ENCODE measurements around the gene HMCN1. TPM values are rescaled to one million over a fixed set of nuclear protein-coding genes. Genes with fewer than 3 reads are reported as not detected.

The HMCN1 gene
- total RNA-seq, 1 experiment from 2014 or later, result 0.31 TPM

GRCh38 chr1:185912504-185912903 is 178.3 kb downstream of the HMCN1 start:
- POLR2A ChIA-PET (ENCODE audit: unreplicated experiment), result no interaction called here
- CTCF ChIA-PET, result no interaction called here
- intact Hi-C loops (cut with micrococcal nuclease; ENCODE audit: unreplicated experiment), result no loop called here

GRCh38 chr1:185914089-185914488 is 179.9 kb downstream of the HMCN1 start:
- no peak for TF ChIP-seq EZH2 (IDR thresholded peaks at IDR 0.05; ENCODE audit: low read depth)
- TF ChIP-seq CTCF (conservative IDR thresholded peaks at IDR 0.05), result no peak
- CTCF ChIA-PET, result no interaction called here
- no peaks in the 10 kb centered on the region for H3K9me3 ChIP-seq (ENCODE audit: insufficient read depth, low read depth)
- no peak overlapping the region for H3K27ac ChIP-seq
- no peaks in the 10 kb centered on the region for H3K27me3 ChIP-seq (ENCODE audit: insufficient read depth, low read depth)
- H3K79me2 ChIP-seq (ENCODE audit: low read depth), result no peaks in the 10 kb centered on the region
- no peak overlapping the region for H3K4me2 ChIP-seq
- no peaks in the 10 kb centered on the region for H3K9me2 ChIP-seq (ENCODE audit: insufficient read depth)
- no peaks in the 10 kb centered on the region for H4K20me1 ChIP-seq (ENCODE audit: insufficient read depth)
- H3K36me3 ChIP-seq (ENCODE audit: low read depth), result no peaks in the 10 kb centered on the region
- intact Hi-C loops (cut with micrococcal nuclease; ENCODE audit: unreplicated experiment), result no loop called here
- no peak overlapping the region for H2AFZ ChIP-seq
- no peak for DNase-seq
- POLR2A ChIA-PET (ENCODE audit: unreplicated experiment), result no interaction called here
- no peaks in the 10 kb centered on the region for H3F3A ChIP-seq (ENCODE audit: insufficient read depth, low read depth)
- H3K4me3 ChIP-seq, result no peak overlapping the region
- no peaks in the 10 kb centered on the region for H3K4me1 ChIP-seq (replicated peaks; ENCODE audit: insufficient read depth)
- no TSS peak for BruUV-seq (replicated peaks)

More at GRCh38 chr1:185912504-185912903, 178.3 kb downstream of the HMCN1 start:
- Histone ChIP-seq H3K27me3 (ENCODE audit: insufficient read depth, low read depth) (no peaks in the 10 kb centered on the region), H3K79me2 (ENCODE audit: low read depth) (no peaks in the 10 kb centered on the region), H3F3A (ENCODE audit: insufficient read depth, low read depth) (no peaks in the 10 kb centered on the region), H3K4me2 (no peak overlapping the region), H3K4me3 (no peak overlapping the region), H2AFZ (no peak overlapping the region), H3K36me3 (ENCODE audit: low read depth) (no peaks in the 10 kb centered on the region), H3K9me2 (ENCODE audit: insufficient read depth) (no peaks in the 10 kb centered on the region), H3K9me3 (ENCODE audit: insufficient read depth, low read depth) (no peaks in the 10 kb centered on the region), H4K20me1 (ENCODE audit: insufficient read depth) (no peaks in the 10 kb centered on the region), H3K4me1 (replicated peaks; ENCODE audit: insufficient read depth) (no peaks in the 10 kb centered on the region), H3K27ac (no peak overlapping the region)
- BruUV-seq (replicated peaks), result no TSS peak
- no peak for DNase-seq
- TF ChIP-seq EZH2 (IDR thresholded peaks at IDR 0.05; ENCODE audit: low read depth) (no peak), CTCF (conservative IDR thresholded peaks at IDR 0.05) (no peak)

- Histone ChIP-seq H3K36me3 (ENCODE audit: low read depth) (no peaks in the 10 kb centered on the region), H3F3A (ENCODE audit: insufficient read depth, low read depth) (no peaks in the 10 kb centered on the region), H3K27ac (no peak overlapping the region), H3K79me2 (ENCODE audit: low read depth) (no peaks in the 10 kb centered on the region), H3K4me3 (no peak overlapping the region), H3K27me3 (ENCODE audit: insufficient read depth, low read depth) (no peaks in the 10 kb centered on the region), H3K9me3 (ENCODE audit: insufficient read depth, low read depth) (no peaks in the 10 kb centered on the region), H2AFZ (no peak overlapping the region), H3K4me1 (replicated peaks; ENCODE audit: insufficient read depth) (no peaks in the 10 kb centered on the region), H3K4me2 (no peak overlapping the region), H4K20me1 (ENCODE audit: insufficient read depth) (no peaks in the 10 kb centered on the region), H3K9me2 (ENCODE audit: insufficient read depth) (peaks cover 6% of the 10 kb centered on the region; the same call in 1 of the 2 replicates)
- ChIA-PET POLR2A (ENCODE audit: unreplicated experiment) (no interaction called here), CTCF (no interaction called here)
- no TSS peak for BruUV-seq (replicated peaks)
- intact Hi-C loops (cut with micrococcal nuclease; ENCODE audit: unreplicated experiment), result no loop called here
- DNase-seq, result no peak
- no peak for TF ChIP-seq CTCF (conservative IDR thresholded peaks at IDR 0.05)
- no peak for TF ChIP-seq EZH2 (IDR thresholded peaks at IDR 0.05; ENCODE audit: low read depth)
Observed at GRCh38 chr1:185916861-185917260, 182.7 kb downstream of the HMCN1 start.
